HG03045 (cell line): ENCODE results near the gene ANKFN1.

Experiments
- ATAC-seq: cut with Tn5 transposase; IDR thresholded peaks from one replicate; pipeline ENCODE4 v1.9.1; 2021; ENCODE audit warnings: mild to moderate bottlenecking, moderate library complexity; ENCODE audit not compliant: unreplicated experiment

ANKFN1 gene

DNA sequence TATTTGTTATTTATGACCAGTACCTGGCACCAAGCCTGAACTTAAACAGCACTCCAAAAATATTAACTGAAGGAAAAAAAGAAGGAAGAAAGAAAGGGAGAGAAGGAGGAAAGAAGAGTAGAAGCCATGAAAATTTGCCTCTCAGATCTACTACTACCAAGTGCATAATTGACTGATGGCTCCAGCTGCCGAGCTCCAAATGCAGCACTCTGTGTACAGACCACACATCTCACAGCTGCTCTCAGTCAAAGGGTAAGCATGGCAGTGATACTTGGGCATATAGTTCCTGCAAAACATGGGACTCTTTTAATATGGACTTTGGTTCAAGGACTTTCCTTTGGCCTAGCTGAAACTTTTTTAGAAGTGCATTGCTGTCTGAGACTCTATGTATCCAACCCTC, 396.2 kb downstream of the ANKFN1 start:
- ATAC-seq, result no peak

DNA sequence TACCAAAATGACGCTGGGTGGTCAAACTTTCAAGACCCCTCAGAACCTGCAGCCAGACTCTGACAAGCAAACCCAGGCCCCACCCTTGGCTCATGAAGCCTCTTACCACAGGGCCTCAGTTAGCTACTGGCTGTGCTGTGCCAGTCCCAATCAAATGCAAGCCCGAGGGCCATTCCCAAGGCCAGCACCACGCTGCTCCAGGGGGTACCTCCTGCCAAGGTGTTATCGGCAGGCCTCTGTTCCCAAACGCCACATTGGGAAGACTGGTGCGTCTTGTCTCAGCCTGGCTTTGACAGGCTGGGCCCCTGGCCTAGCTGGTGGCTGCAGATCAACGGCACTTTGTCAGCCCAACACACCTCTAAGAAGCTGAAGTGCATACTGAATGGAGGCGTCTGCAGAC, 404.4 kb downstream of the ANKFN1 start:
- ATAC-seq, result no peak

DNA sequence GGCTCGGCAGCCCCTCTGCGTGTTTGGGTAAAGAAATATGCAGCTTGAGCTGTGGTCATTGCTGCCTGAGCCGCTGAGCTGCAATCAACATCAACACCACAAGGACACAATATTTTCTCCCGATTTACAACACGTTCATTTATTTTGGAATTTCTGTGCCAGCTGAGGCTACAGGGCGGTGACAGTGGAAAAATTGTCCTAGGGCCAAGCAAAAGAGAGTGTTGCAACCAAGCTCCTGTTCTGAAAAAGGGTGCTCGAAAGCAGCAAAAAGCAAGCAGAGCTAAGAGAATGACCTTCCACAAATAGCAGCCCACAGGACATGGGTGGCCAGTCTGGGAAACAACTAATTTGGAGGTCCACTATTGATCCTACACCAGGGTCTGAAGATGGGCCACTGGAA, 404.8 kb downstream of the ANKFN1 start:
- ATAC-seq, result no peak
